H9 (cell line): ENCODE measurements around the gene GPR37L1. TPM values are rescaled to one million over a fixed set of nuclear protein-coding genes. Genes with fewer than 3 reads are reported as not detected.

Source experiments
- DNase-seq: peaks from one replicate; pipeline ENCODE4 v3.0.0-alpha.2; 2017
- H2AFZ ChIP-seq: one replicate; pipeline ENCODE4 v1.6.1; 2013; ENCODE audit warnings: mild to moderate bottlenecking, low read length, control low read depth, moderate library complexity
- H2AK5ac ChIP-seq: 2 replicates; pipeline ENCODE4 v1.6.1; 2013; ENCODE audit warnings: low read length, control low read depth, mixed read lengths; ENCODE audit not compliant: insufficient read length
- H2BK120ac ChIP-seq: one replicate; pipeline ENCODE4 v1.6.1; 2013; ENCODE audit warnings: low read depth, mild to moderate bottlenecking, low read length, control low read depth, inconsistent platforms; ENCODE audit not compliant: poor library complexity, severe bottlenecking
- H2BK12ac ChIP-seq: 2 replicates; pipeline ENCODE4 v1.6.1; 2013; ENCODE audit warnings: low read length, control low read depth, mixed read lengths, low read depth; ENCODE audit not compliant: insufficient read length
- H2BK15ac ChIP-seq: 2 replicates; pipeline ENCODE4 v1.6.1; 2013; ENCODE audit warnings: low read depth, low read length, control low read depth
- H2BK20ac ChIP-seq: one replicate; pipeline ENCODE4 v1.6.1; 2013; ENCODE audit warnings: low read depth, mild to moderate bottlenecking, low read length, control low read depth, inconsistent platforms; ENCODE audit not compliant: poor library complexity, severe bottlenecking
- H2BK5ac ChIP-seq: 2 replicates; pipeline ENCODE4 v1.6.1; 2013; ENCODE audit warnings: low read length, control low read depth, mixed read lengths; ENCODE audit not compliant: insufficient read length
- H3K14ac ChIP-seq: 2 replicates; pipeline ENCODE4 v1.6.1; 2013; ENCODE audit warnings: low read length, control low read depth; ENCODE audit not compliant: insufficient read depth
- H3K18ac ChIP-seq: 2 replicates; pipeline ENCODE4 v1.6.1; 2013; ENCODE audit warnings: low read depth, mild to moderate bottlenecking, mixed read lengths, low read length, control low read depth; ENCODE audit not compliant: insufficient read length
- H3K23ac ChIP-seq: 2 replicates; pipeline ENCODE4 v1.6.1; 2013; ENCODE audit warnings: low read length, control low read depth, mixed read lengths, low read depth; ENCODE audit not compliant: insufficient read length
- H3K23me2 ChIP-seq: 2 replicates; pipeline ENCODE4 v1.6.1; 2013; ENCODE audit warnings: low read depth, mild to moderate bottlenecking, mixed read lengths, low read length, control low read depth; ENCODE audit not compliant: insufficient read length, poor library complexity, severe bottlenecking
- H3K27ac ChIP-seq: 2 replicates; pipeline ENCODE4 v1.5.1; 2013; ENCODE audit warnings: low read length, control low read depth, mixed read lengths, low read depth; ENCODE audit not compliant: insufficient read length
- H3K27me3 ChIP-seq: 2 replicates; pipeline ENCODE4 v1.6.1; 2013; ENCODE audit warnings: low read length, control low read depth, inconsistent platforms; ENCODE audit not compliant: insufficient read depth
- H3K4ac ChIP-seq: 2 replicates; pipeline ENCODE4 v1.6.1; 2013; ENCODE audit warnings: low read depth, mild to moderate bottlenecking, control low read depth, inconsistent platforms, low read length, moderate library complexity
- H3K4me1 ChIP-seq: 2 replicates; pipeline ENCODE4 v1.6.1; 2013; ENCODE audit warnings: low read length, control low read depth, inconsistent platforms; ENCODE audit not compliant: insufficient read depth
- H3K4me2 ChIP-seq: 2 replicates; pipeline ENCODE4 v1.6.1; 2013; ENCODE audit warnings: low read length, control low read depth, mixed read lengths; ENCODE audit not compliant: insufficient read length, insufficient read depth
- H3K56ac ChIP-seq: 2 replicates; pipeline ENCODE4 v1.6.1; 2013; ENCODE audit warnings: low read depth, mild to moderate bottlenecking, mixed read lengths, low read length, control low read depth; ENCODE audit not compliant: insufficient read length
- H3K79me1 ChIP-seq: 2 replicates; pipeline ENCODE4 v1.6.1; 2013; ENCODE audit warnings: low read depth, mild to moderate bottlenecking, moderate library complexity, low read length, control low read depth, inconsistent platforms; ENCODE audit not compliant: insufficient read depth, poor library complexity, severe bottlenecking
- H3K79me2 ChIP-seq: 2 replicates; pipeline ENCODE4 v1.6.1; 2013; ENCODE audit warnings: low read length, control low read depth, inconsistent platforms; ENCODE audit not compliant: insufficient read depth
- H3K9ac ChIP-seq: 2 replicates; pipeline ENCODE4 v1.6.1; 2013; ENCODE audit warnings: low read length, control low read depth, mixed read lengths; ENCODE audit not compliant: insufficient read length; ENCODE audit errors: extremely low read depth
- H3K9me3 ChIP-seq: one replicate; pipeline ENCODE4 v1.6.1; 2013; ENCODE audit warnings: low read depth, low read length, inconsistent platforms; ENCODE audit not compliant: control insufficient read depth
- H3T11ph ChIP-seq: one replicate; pipeline ENCODE4 v1.6.1; 2013; ENCODE audit warnings: mild to moderate bottlenecking, low read length, control low read depth, inconsistent platforms
- H4K20me1 ChIP-seq: one replicate; pipeline ENCODE4 v1.6.1; 2013; ENCODE audit not compliant: control insufficient read depth, insufficient read length, insufficient read depth
- H4K5ac ChIP-seq: 2 replicates; pipeline ENCODE4 v1.6.1; 2013; ENCODE audit warnings: low read depth, mild to moderate bottlenecking, mixed read lengths, low read length, control low read depth; ENCODE audit not compliant: insufficient read length
- H4K8ac ChIP-seq: replicated peaks from 2 replicates; pipeline ENCODE4 v1.6.1; 2013; ENCODE audit warnings: low read length, control low read depth, mixed read lengths, low read depth; ENCODE audit not compliant: insufficient read length
- H4K91ac ChIP-seq: 2 replicates; pipeline ENCODE4 v1.6.1; 2013; ENCODE audit warnings: low read depth, mild to moderate bottlenecking, moderate library complexity, mixed read lengths, low read length, control low read depth; ENCODE audit not compliant: insufficient read length
- H3K27ac Mint-ChIP-seq, 3 experiments: 2 replicates in 2 of 3; 3 replicates in 1 of 3; pipeline ENCODE4 v1.8.0; 2020 to 2021; ENCODE audit warnings: mixed read lengths in 3 of 3, mild to moderate bottlenecking in 1 of 3, moderate library complexity in 1 of 3
- H3K27me3 Mint-ChIP-seq: 2 replicates; pipeline ENCODE4 v1.8.0; 2021; ENCODE audit warnings: low read depth, mild to moderate bottlenecking, moderate library complexity, mixed read lengths
- H3K36me3 Mint-ChIP-seq, 3 experiments: 2 replicates in 2 of 3; 3 replicates in 1 of 3; pipeline ENCODE4 v1.8.0; 2020 to 2021; ENCODE audit warnings: low read depth in 3 of 3, mixed read lengths in 3 of 3; ENCODE audit not compliant: insufficient read depth in 1 of 3
- H3K4me1 Mint-ChIP-seq, 2 experiments: 2 replicates each; pipeline ENCODE4 v1.8.0; 2020; ENCODE audit warnings: mixed read lengths in 2 of 2
- H3K4me3 Mint-ChIP-seq, 2 experiments: 2 replicates in 1 of 2; 3 replicates in 1 of 2; pipeline ENCODE4 v1.8.0; 2020 to 2021; ENCODE audit warnings: mild to moderate bottlenecking in 2 of 2, mixed read lengths in 2 of 2, moderate library complexity in 1 of 2
- H3K9me3 Mint-ChIP-seq, 2 experiments: 2 replicates in 1 of 2; 3 replicates in 1 of 2; pipeline ENCODE4 v1.8.0; 2020; ENCODE audit warnings: mild to moderate bottlenecking in 2 of 2, mixed read lengths in 2 of 2, moderate library complexity in 1 of 2
- CTCF ChIP-seq: fragments of 200-600 bp; sonication (generic); conservative IDR thresholded peaks from 3 replicates; pipeline ENCODE4 v1.8.0; 2021; ENCODE audit warnings: antibody characterized with exemption, mild to moderate bottlenecking
- WGBS: extraction: QIAGEN DNeasy Blood & Tissue Kit; methylation state at CpG from one replicate; pipeline ENCODE4 v1.1.7; 2013; ENCODE audit warnings: missing lambda C conversion rate, low lambda C conversion rate, mixed read lengths; ENCODE audit not compliant: insufficient read length; ENCODE audit errors: extremely low coverage; 5-methylcytosine and 5-hydroxymethylcytosine counted together
- total RNA-seq: library from RNA; stranded (reverse); gene quantifications from 2 replicates; pipeline ENCODE4 v1.2.1, GENCODE V29; 2021

The GPR37L1 gene
- total RNA-seq, 1 experiment from 2014 or later: 0.11 TPM

GRCh38 chr1:202154148-202154765, 31.5 kb downstream of the GPR37L1 start:
- no peaks in the 10 kb centered on the region for H3K79me1 ChIP-seq
- H2BK15ac ChIP-seq: no peak overlapping the region
- no peak overlapping the region for H3K4ac ChIP-seq
- no peak overlapping the region for H3T11ph ChIP-seq
- H3K79me2 ChIP-seq: no peaks in the 10 kb centered on the region
- H2BK5ac ChIP-seq: no peak overlapping the region
- no peaks in the 10 kb centered on the region for H3K4me1 ChIP-seq
- no peak overlapping the region for H3K4me3 Mint-ChIP-seq
- no peak overlapping the region for H3K4me2 ChIP-seq
- no peak overlapping the region for H2AFZ ChIP-seq
- H3K9me3 Mint-ChIP-seq: no peaks in the 10 kb centered on the region
- TF ChIP-seq CTCF: no peak
- H3K23me2 ChIP-seq: no peaks in the 10 kb centered on the region
- no peak overlapping the region for H4K91ac ChIP-seq
- H3K23ac ChIP-seq: no peak overlapping the region
- DNase-seq: no peak
- H3K36me3 Mint-ChIP-seq: no peaks in the 10 kb centered on the region
- peaks cover 15 to 33% of the 10 kb centered on the region in 2 experiments for H3K4me1 Mint-ChIP-seq
- H3K14ac ChIP-seq: no peak overlapping the region
- no peak overlapping the region for H2AK5ac ChIP-seq
- H4K5ac ChIP-seq: no peak overlapping the region
- no peak overlapping the region for H3K9ac ChIP-seq
- no peaks in the 10 kb centered on the region; the same call in 1 of the 2 replicates for H3K27me3 ChIP-seq
- H2BK120ac ChIP-seq: no peak overlapping the region
- no peak overlapping the region for H3K18ac ChIP-seq
- H2BK20ac ChIP-seq: no peak overlapping the region
- H4K8ac ChIP-seq: peak overlapping the region; percentile 7
- H3K56ac ChIP-seq: no peak overlapping the region
- no peak overlapping the region for H3K27ac ChIP-seq
- H3K27ac Mint-ChIP-seq: 0 out of 7 replicates have a peak overlapping the region, but pooled peaks of 1 of the 3 experiments have one; percentile 3
- H2BK12ac ChIP-seq: no peak overlapping the region
- H4K20me1 ChIP-seq: no peaks in the 10 kb centered on the region
- WGBS: no CpG with 5 or more reads among the region's 10 CpGs
- H3K9me3 ChIP-seq: no peaks in the 10 kb centered on the region
- H3K27me3 Mint-ChIP-seq: peaks cover 4% of the 10 kb centered on the region
